A673 (cell line): ENCODE data around the gene TMPRSS2.

Source experiments
- CTCF ChIP-seq: fragments of 300-800, 200-600 bp; sonication (generic); conservative IDR thresholded peaks from 2 replicates; pipeline ENCODE4 v1.5.1; 2017; ENCODE audit warnings: low read depth, mild to moderate bottlenecking, antibody characterized with exemption, low read length, moderate library complexity, mixed read lengths
- EZH2 ChIP-seq: fragments of 200-600 bp; sonication (generic); IDR thresholded peaks from 2 replicates; pipeline ENCODE4 v1.6.1; 2017; ENCODE audit warnings: borderline replicate concordance, low read depth, mild to moderate bottlenecking, mixed read lengths, antibody characterized with exemption, low read length; ENCODE audit not compliant: poor library complexity, severe bottlenecking

GRCh38 chr21:41446586-41446985, 61.4 kb downstream of the TMPRSS2 start:
- TF ChIP-seq CTCF, result no peak
- TF ChIP-seq EZH2, result no peak
